Neural cell (in vitro differentiated cells): ENCODE data around the gene FLT1. TPM values are rescaled to one million over a fixed set of nuclear protein-coding genes. Genes with fewer than 3 reads are reported as not detected.

Experiments used
- H2AFZ ChIP-seq: fragments of 200-600, 300-800 bp; sonication (generic), shearing (Covaris generic); 2 replicates; pipeline ENCODE4 v1.6.0; 2014; ENCODE audit warnings: low read depth, mild to moderate bottlenecking, antibody characterized with exemption, low read length, moderate library complexity
- H3F3A ChIP-seq: fragments of 200-600 bp; shearing (Covaris generic); 2 replicates; pipeline ENCODE4 v1.6.1; 2016; ENCODE audit warnings: mild to moderate bottlenecking, moderate library complexity, mixed read lengths, antibody characterized with exemption, low read length; ENCODE audit not compliant: insufficient read depth, poor library complexity, severe bottlenecking
- H3K27ac ChIP-seq: fragments of 200-600, 300-800 bp; sonication (generic), shearing (Covaris generic); 2 replicates; pipeline ENCODE4 v1.5.1; 2014; ENCODE audit warnings: mild to moderate bottlenecking, low read length, moderate library complexity
- H3K27me3 ChIP-seq: fragments of 300-800, 200-600 bp; sonication (generic), shearing (Covaris generic); 2 replicates; pipeline ENCODE4 v1.6.0; 2014; ENCODE audit warnings: mild to moderate bottlenecking, low read depth, low read length, moderate library complexity; ENCODE audit not compliant: insufficient read depth
- H3K36me3 ChIP-seq: fragments of 300-800, 200-600 bp; sonication (generic), shearing (Covaris generic); 2 replicates; pipeline ENCODE4 v1.5.1; 2014; ENCODE audit warnings: mild to moderate bottlenecking, antibody characterized with exemption, low read length, moderate library complexity; ENCODE audit not compliant: insufficient read depth
- H3K4me2 ChIP-seq: fragments of 300-800, 200-600 bp; sonication (generic), shearing (Covaris generic); 2 replicates; pipeline ENCODE4 v1.6.0; 2014; ENCODE audit warnings: mild to moderate bottlenecking, low read length
- H3K4me3 ChIP-seq: fragments of 300-800, 200-600 bp; sonication (generic), shearing (Covaris generic); 2 replicates; pipeline ENCODE4 v1.5.1; 2014; ENCODE audit warnings: mild to moderate bottlenecking, low read length, moderate library complexity
- H3K79me2 ChIP-seq: fragments of 200-600 bp; shearing (Covaris generic); replicated peaks from 2 replicates; pipeline ENCODE4 v1.6.0; 2014; ENCODE audit warnings: mild to moderate bottlenecking, low read length, moderate library complexity; ENCODE audit not compliant: insufficient read depth
- H3K9ac ChIP-seq: fragments of 300-800, 200-600 bp; sonication (generic), shearing (Covaris generic); 2 replicates; pipeline ENCODE4 v1.6.1; 2016; ENCODE audit warnings: mild to moderate bottlenecking, low read length, mixed read lengths
- H3K9me2 ChIP-seq: fragments of 200-600 bp; shearing (Covaris generic); 2 replicates; pipeline ENCODE4 v1.6.1; 2016; ENCODE audit warnings: mild to moderate bottlenecking, low read length, mixed read lengths; ENCODE audit not compliant: insufficient read depth
- H3K9me3 ChIP-seq: fragments of 200-600, 300-800 bp; sonication (generic), shearing (Covaris generic); 2 replicates; pipeline ENCODE4 v1.6.1; 2016; ENCODE audit warnings: mild to moderate bottlenecking, mixed run types, low read length, moderate library complexity, mixed read lengths
- H4K20me1 ChIP-seq: fragments of 200-600 bp; shearing (Covaris generic); 2 replicates; pipeline ENCODE4 v1.6.1; 2016; ENCODE audit warnings: mild to moderate bottlenecking, mixed run types; ENCODE audit not compliant: insufficient read depth
- CTCF ChIP-seq: fragments of 450-650 bp; IDR thresholded peaks from 2 replicates; pipeline ENCODE4 v1.5.1; 2014; ENCODE audit warnings: antibody characterized with exemption, mild to moderate bottlenecking, moderate library complexity; ENCODE audit not compliant: poor library complexity, severe bottlenecking
- EP300 ChIP-seq: fragments of 450-650 bp; conservative IDR thresholded peaks from 2 replicates; pipeline ENCODE4 v1.6.1; 2014; ENCODE audit warnings: antibody characterized with exemption, mild to moderate bottlenecking, moderate library complexity; ENCODE audit not compliant: poor library complexity, severe bottlenecking
- EZH2 ChIP-seq: fragments of 200-600, 300-800 bp; shearing (Covaris generic), sonication (generic); IDR thresholded peaks from 2 replicates; pipeline ENCODE4 v1.6.1; 2014; ENCODE audit warnings: antibody characterized with exemption, low read length, borderline replicate concordance, mild to moderate bottlenecking; ENCODE audit not compliant: insufficient read depth, poor library complexity, severe bottlenecking
- MXI1 ChIP-seq: fragments of 450-650 bp; conservative IDR thresholded peaks from 2 replicates; pipeline ENCODE4 v1.6.1; 2014; ENCODE audit warnings: antibody characterized with exemption, mild to moderate bottlenecking; ENCODE audit not compliant: poor library complexity, severe bottlenecking
- POLR2AphosphoS5 ChIP-seq: IDR thresholded peaks from 2 replicates; pipeline ENCODE4 v1.6.1; 2012
- RAD21 ChIP-seq: fragments of 450-650 bp; conservative IDR thresholded peaks from 2 replicates; pipeline ENCODE4 v1.6.1; 2014; ENCODE audit warnings: antibody characterized with exemption, mild to moderate bottlenecking, moderate library complexity
- REST ChIP-seq: IDR thresholded peaks from 2 replicates; pipeline ENCODE4 v1.6.1; 2012; ENCODE audit warnings: borderline replicate concordance
- SMC3 ChIP-seq: fragments of 450-650 bp; conservative IDR thresholded peaks from 2 replicates; pipeline ENCODE4 v1.6.1; 2014; ENCODE audit warnings: antibody characterized with exemption, mild to moderate bottlenecking, moderate library complexity; ENCODE audit not compliant: poor library complexity
- TAF1 ChIP-seq: IDR thresholded peaks from 2 replicates; pipeline ENCODE4 v1.6.1; 2012; ENCODE audit warnings: low read depth
- polyA plus RNA-seq: library from polyadenylated mRNA; depleted of rRNA; stranded (reverse); fragments of >200 nt; gene quantifications from 2 replicates; pipeline ENCODE4 v1.2.3, GENCODE V29; 2014

The FLT1 gene
- polyA plus RNA-seq, 1 donor from 2014 or later, result not detected

GRCh38 chr13:28478127-28478526, 16.8 kb downstream of the FLT1 start:
- Histone ChIP-seq H2AFZ (no peak overlapping the region), H3K9ac (no peak overlapping the region), H3K27ac (no peak overlapping the region), H3K4me3 (no peak overlapping the region), H3K4me2 (no peak overlapping the region), H4K20me1 (no peaks in the 10 kb centered on the region), H3K9me2 (no peaks in the 10 kb centered on the region), H3K9me3 (no peaks in the 10 kb centered on the region), H3F3A (no peaks in the 10 kb centered on the region), H3K27me3 (no peaks in the 10 kb centered on the region), H3K36me3 (no peaks in the 10 kb centered on the region), H3K79me2 (no peaks in the 10 kb centered on the region)
- TF ChIP-seq TAF1 (no peak), REST (no peak), EZH2 (no peak), EP300 (no peak), POLR2AphosphoS5 (no peak)

- H3K79me2 ChIP-seq, result no peaks in the 10 kb centered on the region
- H3F3A ChIP-seq, result no peaks in the 10 kb centered on the region
- no peaks in the 10 kb centered on the region for H3K27me3 ChIP-seq
- H3K9ac ChIP-seq, result no peak overlapping the region
- no peak for TF ChIP-seq REST
- TF ChIP-seq POLR2AphosphoS5, result no peak
- TF ChIP-seq TAF1, result no peak
- TF ChIP-seq EP300, result no peak
- no peak for TF ChIP-seq MXI1
- TF ChIP-seq EZH2, result no peak
- TF ChIP-seq CTCF, result no peak
- no peak for TF ChIP-seq RAD21
- TF ChIP-seq SMC3, result no peak
- H2AFZ ChIP-seq, result no peak overlapping the region
- no peak overlapping the region for H3K27ac ChIP-seq
- no peaks in the 10 kb centered on the region for H3K9me3 ChIP-seq
- H3K4me3 ChIP-seq, result no peak overlapping the region
- no peak overlapping the region for H3K4me2 ChIP-seq
- H3K36me3 ChIP-seq, result no peaks in the 10 kb centered on the region
- H3K9me2 ChIP-seq, result no peaks in the 10 kb centered on the region
- H4K20me1 ChIP-seq, result no peaks in the 10 kb centered on the region
These were observed 17.3 kb downstream of the FLT1 start for GRCh38 chr13:28477709-28477973.
